GM23338 (cell line): ENCODE data around the gene ABCC1. TPM values are rescaled to one million over a fixed set of nuclear protein-coding genes. Genes with fewer than 3 reads are reported as not detected.

ENCODE experiments used
- ATAC-seq: fragments of 200-7000 bp; cut with Tn5 transposase; 3 replicates; pipeline ENCODE4 v1.9.1; 2020
- DNase-seq: peaks from one replicate; pipeline ENCODE4 v3.0.0-alpha.2; 2015; ENCODE audit warnings: low spot score
- H2AFZ ChIP-seq: fragments of 200-600 bp; sonication (generic); 2 replicates; pipeline ENCODE4 v1.8.0; 2016; ENCODE audit warnings: antibody characterized with exemption, mild to moderate bottlenecking, moderate library complexity
- H3F3A ChIP-seq: fragments of 200-600 bp; sonication (generic); replicated peaks from 2 replicates; pipeline ENCODE4 v1.8.0; 2017; ENCODE audit warnings: antibody characterized with exemption, mixed run types, low read depth
- H3K27ac ChIP-seq: fragments of 200-600 bp; sonication (generic); 2 replicates; pipeline ENCODE4 v1.6.1; 2016; ENCODE audit warnings: low read depth
- H3K27me3 ChIP-seq: fragments of 200-600 bp; sonication (generic); 2 replicates; pipeline ENCODE4 v1.8.0; 2016; ENCODE audit warnings: mild to moderate bottlenecking, mixed run types, moderate library complexity; ENCODE audit not compliant: insufficient read depth
- H3K36me3 ChIP-seq: fragments of 200-600 bp; sonication (generic); 2 replicates; pipeline ENCODE4 v1.8.0; 2016; ENCODE audit warnings: mild to moderate bottlenecking; ENCODE audit not compliant: insufficient read depth
- H3K4me1 ChIP-seq: fragments of 200-600 bp; sonication (generic); 2 replicates; pipeline ENCODE4 v1.8.0; 2016; ENCODE audit warnings: mild to moderate bottlenecking, moderate library complexity; ENCODE audit not compliant: insufficient read depth
- H3K4me2 ChIP-seq: fragments of 200-600 bp; sonication (generic); 2 replicates; pipeline ENCODE4 v1.7.1; 2017; ENCODE audit warnings: mixed run types
- H3K4me3 ChIP-seq: fragments of 200-600 bp; sonication (generic); 2 replicates; pipeline ENCODE4 v1.6.1; 2016; ENCODE audit warnings: mixed run types
- H3K79me2 ChIP-seq: fragments of 200-600 bp; sonication (generic); replicated peaks from 2 replicates; pipeline ENCODE4 v1.8.0; 2017; ENCODE audit warnings: mild to moderate bottlenecking; ENCODE audit not compliant: insufficient read depth
- H3K9me2 ChIP-seq: fragments of 200-600 bp; sonication (generic); 2 replicates; pipeline ENCODE4 v1.8.0; 2017; ENCODE audit not compliant: insufficient read depth
- H4K20me1 ChIP-seq: fragments of 200-600 bp; sonication (generic); replicated peaks from 2 replicates; pipeline ENCODE4 v1.8.0; 2017; ENCODE audit warnings: mild to moderate bottlenecking; ENCODE audit not compliant: insufficient read depth
- H3K27ac Mint-ChIP-seq: 2 replicates; pipeline ENCODE4 v1.8.0; 2020; ENCODE audit warnings: inconsistent platforms, mild to moderate bottlenecking, moderate library complexity, mixed read lengths
- H3K27me3 Mint-ChIP-seq: 3 replicates; pipeline ENCODE4 v1.8.0; 2022; ENCODE audit warnings: low read depth, mild to moderate bottlenecking, moderate library complexity, mixed read lengths, inconsistent platforms; ENCODE audit not compliant: insufficient read depth, poor library complexity
- H3K36me3 Mint-ChIP-seq: 3 replicates; pipeline ENCODE4 v1.8.0; 2021; ENCODE audit warnings: low read depth, mild to moderate bottlenecking, inconsistent platforms, moderate library complexity, mixed read lengths
- H3K4me1 Mint-ChIP-seq: 3 replicates; pipeline ENCODE4 v1.8.0; 2020; ENCODE audit warnings: mild to moderate bottlenecking, inconsistent platforms, mixed read lengths
- H3K4me3 Mint-ChIP-seq: 3 replicates; pipeline ENCODE4 v1.8.0; 2021; ENCODE audit warnings: moderate library complexity, mild to moderate bottlenecking, inconsistent platforms, mixed read lengths
- H3K9me3 Mint-ChIP-seq: 3 replicates; pipeline ENCODE4 v1.8.0; 2020; ENCODE audit warnings: moderate library complexity, mild to moderate bottlenecking, inconsistent platforms, mixed read lengths
- CREB1 ChIP-seq: fragments of 250-450 bp; sonication (Bioruptor Pico); IDR thresholded peaks from 2 replicates; pipeline ENCODE4 v1.5.0; 2020; ENCODE audit warnings: low read depth, mild to moderate bottlenecking, moderate library complexity
- CTCF ChIP-seq, 2 experiments: fragments of 200-600 bp in 1 of 2; sonication (generic) in 1 of 2; conservative IDR thresholded peaks; 2 replicates each; pipeline versions ENCODE4 v1.5.1 to v1.6.1; 2016 to 2017; ENCODE audit warnings: antibody characterized with exemption in 2 of 2, low read depth in 2 of 2, mild to moderate bottlenecking in 2 of 2, moderate library complexity in 1 of 2
- ETS1 ChIP-seq: IDR thresholded peaks from 2 replicates; pipeline ENCODE4 v1.6.1; 2016; ENCODE audit warnings: antibody characterized with exemption
- EZH2 ChIP-seq: fragments of 200-600 bp; sonication (generic); IDR thresholded peaks from one replicate; pipeline ENCODE4 v1.8.0; 2017; ENCODE audit warnings: antibody characterized with exemption, mild to moderate bottlenecking, low read depth; ENCODE audit not compliant: unreplicated experiment
- EZH2phosphoT487 ChIP-seq: fragments of 200-600 bp; sonication (generic); IDR thresholded peaks from one replicate; pipeline ENCODE4 v1.8.1; 2018; ENCODE audit warnings: antibody characterized with exemption; ENCODE audit not compliant: unreplicated experiment
- JUNB ChIP-seq: IDR thresholded peaks from one replicate; pipeline ENCODE4 v1.6.1; 2016; ENCODE audit warnings: antibody characterized with exemption; ENCODE audit not compliant: unreplicated experiment
- NANOG ChIP-seq: IDR thresholded peaks from 2 replicates; pipeline ENCODE4 v1.6.1; 2016; ENCODE audit warnings: antibody characterized with exemption, borderline replicate concordance
- POLR2AphosphoS5 ChIP-seq: IDR thresholded peaks from 2 replicates; pipeline ENCODE4 v1.6.1; 2016; ENCODE audit warnings: antibody characterized with exemption, low read depth
- REST ChIP-seq: IDR thresholded peaks from one replicate; pipeline ENCODE4 v1.6.1; 2018; ENCODE audit warnings: antibody characterized with exemption; ENCODE audit not compliant: unreplicated experiment
- STAT1 ChIP-seq: IDR thresholded peaks from one replicate; pipeline ENCODE4 v1.6.1; 2016; ENCODE audit warnings: antibody characterized with exemption; ENCODE audit not compliant: unreplicated experiment
- ZNF114 ChIP-seq: fragments of 250-450 bp; sonication (Bioruptor Pico); IDR thresholded peaks from 2 replicates; pipeline ENCODE4 v1.5.0; 2020; ENCODE audit warnings: mild to moderate bottlenecking, moderate library complexity
- ZNF331 ChIP-seq: fragments of 250-450 bp; sonication (Bioruptor Pico); IDR thresholded peaks from 2 replicates; pipeline ENCODE4 v1.5.0; 2020; ENCODE audit warnings: low read depth, mild to moderate bottlenecking, moderate library complexity
- ZNF462 ChIP-seq: fragments of 250-450 bp; sonication (Bioruptor Pico); IDR thresholded peaks from 2 replicates; pipeline ENCODE4 v1.5.0; 2020; ENCODE audit warnings: mild to moderate bottlenecking, moderate library complexity
- polyA plus RNA-seq: library from polyadenylated mRNA; unstranded; fragments of >200 nt; fragmentation: Nextera tagmentation; extraction: Ambion mirVana; gene quantifications from 2 replicates; pipeline ENCODE4 v1.2.1, GENCODE V29; 2016
- total RNA-seq: library from RNA; depleted of rRNA; stranded (reverse); fragments of >200 nt; shearing (Covaris generic); gene quantifications from 2 replicates; pipeline ENCODE4 v1.2.3, GENCODE V29; 2014

The ABCC1 gene
- total and polyA plus RNA-seq, 2 experiments from 2014 or later = 11.0 to 46.6 TPM

- TF ChIP-seq POLR2AphosphoS5 = no peak
- no peak for TF ChIP-seq ETS1
- no peak for TF ChIP-seq EZH2
- no peak for TF ChIP-seq NANOG
- TF ChIP-seq REST = no peak
- TF ChIP-seq CTCF (conservative IDR thresholded peaks at IDR 0.05; ENCODE audit: low read depth in 2 of 2) = no peak
- TF ChIP-seq ZNF462 (CRISPR knock-in tag) = no peak
- TF ChIP-seq CREB1 (CRISPR knock-in tag) = no peak
- no peak for TF ChIP-seq STAT1
- no peak for TF ChIP-seq ZNF331
- TF ChIP-seq ZNF114 (CRISPR knock-in tag) = no peak
- no peak for TF ChIP-seq EZH2phosphoT487
- no peak for TF ChIP-seq JUNB
- Mint-ChIP-seq H3K36me3 (peaks cover 61% of the 10 kb centered on the region), H3K9me3 (no peaks in the 10 kb centered on the region), H3K27ac (no peak overlapping the region), H3K27me3 (peaks cover 9% of the 10 kb centered on the region), H3K4me1 (peaks cover 2% of the 10 kb centered on the region; the same call in 1 of the 3 replicates), H3K4me3 (no peak overlapping the region)
- H3K36me3 ChIP-seq = peaks cover 7% of the 10 kb centered on the region
- H3F3A ChIP-seq = 0 out of 2 replicates have a peak, but pooled peaks cover under 1% of the 10 kb centered on the region
- no peaks in the 10 kb centered on the region for H3K27me3 ChIP-seq
- H2AFZ ChIP-seq = no peak overlapping the region
- no peak overlapping the region for H3K4me3 ChIP-seq
- H3K4me2 ChIP-seq = no peak overlapping the region
- H4K20me1 ChIP-seq = peaks cover 16% of the 10 kb centered on the region
- DNase-seq = no peak
- H3K79me2 ChIP-seq = peaks cover 3% of the 10 kb centered on the region; the same call in 1 of the 2 replicates
- no peak overlapping the region for H3K27ac ChIP-seq
- no peaks in the 10 kb centered on the region for H3K4me1 ChIP-seq
- ATAC-seq = no peak
- no peaks in the 10 kb centered on the region for H3K9me2 ChIP-seq
Observed at GRCh38 chr16:16020291-16020690, 70.9 kb downstream of the ABCC1 start.
